H1 (cell line): ENCODE measurements around the gene MYCBP2.

Source experiments
- BRCA1 ChIP-seq: IDR thresholded peaks from 2 replicates; pipeline ENCODE4 v1.6.1; 2012; ENCODE audit warnings: low read depth, low read length, improper control_type of control experiment
- EP300 ChIP-seq, 2 experiments: IDR thresholded peaks; 1 replicate in 1 of 2; 2 replicates in 1 of 2; pipeline ENCODE4 v1.6.1; 2011 to 2012; ENCODE audit warnings: low read depth in 2 of 2, low read length in 2 of 2, mild to moderate bottlenecking in 2 of 2, borderline replicate concordance in 1 of 2, inconsistent platforms in 1 of 2, moderate library complexity in 1 of 2
- FOSL1 ChIP-seq: IDR thresholded peaks from 2 replicates; pipeline ENCODE4 v1.6.1; 2011; ENCODE audit warnings: mild to moderate bottlenecking, low read depth, low read length, moderate library complexity; ENCODE audit not compliant: insufficient read depth
- GABPA ChIP-seq: IDR thresholded peaks from 2 replicates; pipeline ENCODE4 v1.6.1; 2011; ENCODE audit warnings: mild to moderate bottlenecking, low read length, moderate library complexity, borderline replicate concordance; ENCODE audit not compliant: insufficient read depth
- POLR2A ChIP-seq, 2 experiments: IDR thresholded peaks; 1 replicate in 1 of 2; 2 replicates in 1 of 2; pipeline ENCODE4 v1.6.1; 2011; ENCODE audit warnings: low read depth in 2 of 2, low read length in 2 of 2, mild to moderate bottlenecking in 2 of 2; ENCODE audit errors: control extremely low read depth in 1 of 2
- RAD21 ChIP-seq, 2 experiments: IDR thresholded peaks in 1 of 2; conservative IDR thresholded peaks in 1 of 2; 2 replicates each; pipeline ENCODE4 v1.6.1; 2011; ENCODE audit warnings: low read depth in 2 of 2, low read length in 2 of 2, improper control_type of control experiment in 1 of 2, inconsistent platforms in 1 of 2, mild to moderate bottlenecking in 1 of 2, moderate library complexity in 1 of 2
- RNF2 ChIP-seq: fragments of 200-900, 300-1000 bp; sonication (generic); IDR thresholded peaks from 2 replicates; pipeline ENCODE4 v1.7.1; 2016; ENCODE audit warnings: borderline replicate concordance, low read depth, mild to moderate bottlenecking, antibody characterized with exemption, low read length; ENCODE audit not compliant: poor library complexity, severe bottlenecking; ENCODE audit errors: missing control alignments
- SIX5 ChIP-seq: IDR thresholded peaks from 2 replicates; pipeline ENCODE4 v1.6.1; 2011; ENCODE audit warnings: mild to moderate bottlenecking, low read depth, low read length
- SUZ12 ChIP-seq: fragments of 200-600 bp; sonication (generic); IDR thresholded peaks from 2 replicates; pipeline ENCODE4 v1.6.1; 2012; ENCODE audit warnings: mild to moderate bottlenecking, inconsistent platforms, low read length, moderate library complexity, mixed read lengths
- TF ChIP-seq, protein P1 (sequence below), 3 experiments: IDR thresholded peaks; 1 replicate in 2 of 3; 2 replicates in 1 of 3; pipeline versions ENCODE4 v1.5.1 to v1.6.1; 2011; ENCODE audit warnings: low read length in 3 of 3, mild to moderate bottlenecking in 3 of 3, inconsistent platforms in 2 of 3, low read depth in 1 of 3, moderate library complexity in 1 of 3; ENCODE audit not compliant: insufficient read depth in 1 of 3; ENCODE audit errors: control extremely low read depth in 1 of 3
- TF ChIP-seq, protein P2 (sequence below): IDR thresholded peaks from 2 replicates; pipeline ENCODE4 v1.6.1; 2012; ENCODE audit warnings: inconsistent platforms

DNA sequence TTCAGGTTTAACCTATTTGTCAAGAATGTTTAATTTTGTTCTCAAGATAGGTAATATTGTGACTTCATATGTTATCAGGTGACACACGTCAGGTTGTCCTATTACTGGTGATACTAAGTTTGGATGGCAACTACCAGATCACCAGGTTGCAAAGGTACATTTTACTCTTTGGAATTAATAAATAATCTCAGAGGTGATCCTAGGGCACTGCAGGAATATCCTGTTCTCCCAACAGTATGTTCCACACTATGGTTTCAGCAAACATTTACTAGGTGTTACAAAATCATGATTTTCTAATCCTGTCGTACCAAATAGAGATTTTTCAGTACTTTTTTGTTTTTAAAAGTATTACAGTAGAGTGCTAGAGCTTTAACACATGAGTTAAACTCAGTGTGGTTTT, 29.3 kb upstream of the MYCBP2 start:
- TF ChIP-seq RNF2 (no peak), RAD21 (IDR thresholded peaks at IDR 0.05 in 1 of 2, conservative IDR thresholded peaks at IDR 0.05 in 1 of 2; ENCODE audit: low read depth in 2 of 2, low read length in 2 of 2) (no peak), FOSL1 (no peak), EP300 (IDR thresholded peaks at IDR 0.05; ENCODE audit: borderline replicate concordance in 1 of 2, low read depth in 2 of 2, low read length in 2 of 2) (no peak), SUZ12 (no peak), BRCA1 (no peak), SIX5 (no peak), GABPA (no peak), POLR2A (IDR thresholded peaks at IDR 0.05; ENCODE audit: control extremely low read depth in 1 of 2, low read depth in 2 of 2, low read length in 2 of 2) (no peak)
- TF ChIP-seq, protein P1, sequence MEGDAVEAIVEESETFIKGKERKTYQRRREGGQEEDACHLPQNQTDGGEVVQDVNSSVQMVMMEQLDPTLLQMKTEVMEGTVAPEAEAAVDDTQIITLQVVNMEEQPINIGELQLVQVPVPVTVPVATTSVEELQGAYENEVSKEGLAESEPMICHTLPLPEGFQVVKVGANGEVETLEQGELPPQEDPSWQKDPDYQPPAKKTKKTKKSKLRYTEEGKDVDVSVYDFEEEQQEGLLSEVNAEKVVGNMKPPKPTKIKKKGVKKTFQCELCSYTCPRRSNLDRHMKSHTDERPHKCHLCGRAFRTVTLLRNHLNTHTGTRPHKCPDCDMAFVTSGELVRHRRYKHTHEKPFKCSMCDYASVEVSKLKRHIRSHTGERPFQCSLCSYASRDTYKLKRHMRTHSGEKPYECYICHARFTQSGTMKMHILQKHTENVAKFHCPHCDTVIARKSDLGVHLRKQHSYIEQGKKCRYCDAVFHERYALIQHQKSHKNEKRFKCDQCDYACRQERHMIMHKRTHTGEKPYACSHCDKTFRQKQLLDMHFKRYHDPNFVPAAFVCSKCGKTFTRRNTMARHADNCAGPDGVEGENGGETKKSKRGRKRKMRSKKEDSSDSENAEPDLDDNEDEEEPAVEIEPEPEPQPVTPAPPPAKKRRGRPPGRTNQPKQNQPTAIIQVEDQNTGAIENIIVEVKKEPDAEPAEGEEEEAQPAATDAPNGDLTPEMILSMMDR (IDR thresholded peaks at IDR 0.05; ENCODE audit: control extremely low read depth in 1 of 3, insufficient read depth in 1 of 3, low read depth in 1 of 3, low read length in 3 of 3): no peak
- TF ChIP-seq, protein P2, sequence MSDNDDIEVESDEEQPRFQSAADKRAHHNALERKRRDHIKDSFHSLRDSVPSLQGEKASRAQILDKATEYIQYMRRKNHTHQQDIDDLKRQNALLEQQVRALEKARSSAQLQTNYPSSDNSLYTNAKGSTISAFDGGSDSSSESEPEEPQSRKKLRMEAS: no peak
